Measurements from ENCODE around the gene CBX7.

The CBX7 gene

DNA sequence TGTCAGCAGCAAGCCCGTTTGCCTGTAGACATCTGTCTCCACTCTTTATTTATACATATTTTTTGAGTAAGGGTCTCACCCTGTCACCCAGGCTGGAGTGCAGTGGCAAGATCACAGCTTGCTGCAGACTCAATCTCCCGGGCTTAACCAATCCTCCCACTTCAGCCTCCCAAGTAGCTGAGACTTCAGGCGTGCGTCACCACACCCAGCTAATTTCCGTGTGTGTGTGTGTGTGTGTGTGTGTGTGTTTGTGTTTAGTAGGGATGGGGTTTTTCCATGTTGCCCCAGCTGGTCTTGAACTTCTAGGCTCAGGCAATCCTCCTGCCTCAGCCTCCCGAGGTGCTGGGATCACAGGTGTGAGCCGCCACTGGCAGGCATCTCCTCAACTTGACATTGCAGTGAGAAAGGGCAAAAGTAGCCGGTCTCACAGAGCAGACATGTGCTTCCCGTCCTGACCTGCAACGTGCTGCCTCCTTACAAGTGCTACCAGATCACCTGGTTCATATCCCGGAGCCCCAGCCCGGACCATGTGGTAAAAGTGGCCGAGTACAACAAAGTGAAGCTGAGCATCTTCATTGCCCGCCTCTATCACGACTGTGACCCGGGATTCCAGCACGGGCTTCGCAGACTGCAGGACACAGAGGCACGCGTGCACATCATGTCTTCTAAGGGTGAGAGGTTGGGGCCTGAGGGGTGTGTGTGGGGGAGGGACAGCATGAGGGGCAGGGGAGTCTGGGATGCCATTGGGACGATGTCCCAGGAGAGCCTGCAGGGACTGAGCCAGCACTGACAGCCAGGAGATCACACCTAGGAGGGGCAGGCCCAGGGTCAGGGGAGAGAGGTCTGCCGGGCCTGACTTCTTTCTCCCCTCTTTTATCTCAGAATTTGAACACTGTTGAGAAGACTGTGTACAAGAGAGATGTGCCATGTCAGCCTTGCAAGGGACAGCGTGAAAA is 61.1 kb downstream of the CBX7 start:
- no peak for DNase-seq (ENCODE audit: low spot score)

DNA sequence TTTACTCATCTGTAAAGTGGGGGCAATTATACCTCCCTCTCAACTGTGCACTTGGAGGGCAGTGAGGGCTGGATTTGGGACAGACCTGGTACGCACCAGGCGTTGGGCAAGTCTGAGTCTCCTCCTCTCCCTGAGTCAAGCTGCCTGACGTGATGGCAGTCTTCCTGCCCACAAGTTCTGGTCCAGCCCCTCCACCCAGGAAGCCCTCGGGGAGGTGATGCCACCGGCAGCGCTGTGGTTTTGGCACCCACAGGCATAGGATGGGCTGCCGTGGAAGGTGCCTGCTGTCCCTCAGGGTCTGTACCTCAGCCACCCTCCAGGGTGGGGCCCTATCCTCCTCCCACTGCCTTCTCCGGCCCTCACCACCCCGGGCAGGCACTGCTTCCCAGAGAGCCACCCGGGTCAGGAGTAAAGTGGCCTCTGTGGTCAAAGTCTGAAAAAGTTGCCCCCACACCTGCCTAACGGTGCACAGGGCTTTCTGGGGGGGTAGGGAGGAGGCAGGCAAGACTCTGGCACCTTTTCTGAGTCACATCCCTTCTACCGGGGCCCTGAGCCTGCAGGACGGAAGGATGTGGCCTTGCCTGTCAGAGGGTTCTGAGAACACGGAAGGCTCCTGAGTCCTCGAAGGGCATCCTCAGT is 61.9 kb downstream of the CBX7 start:
- DNase-seq (ENCODE audit: low spot score): no peak

GRCh38 chr22:39089928-39090327 is 62.6 kb downstream of the CBX7 start:
- no peak for DNase-seq (ENCODE audit: low spot score)

DNA sequence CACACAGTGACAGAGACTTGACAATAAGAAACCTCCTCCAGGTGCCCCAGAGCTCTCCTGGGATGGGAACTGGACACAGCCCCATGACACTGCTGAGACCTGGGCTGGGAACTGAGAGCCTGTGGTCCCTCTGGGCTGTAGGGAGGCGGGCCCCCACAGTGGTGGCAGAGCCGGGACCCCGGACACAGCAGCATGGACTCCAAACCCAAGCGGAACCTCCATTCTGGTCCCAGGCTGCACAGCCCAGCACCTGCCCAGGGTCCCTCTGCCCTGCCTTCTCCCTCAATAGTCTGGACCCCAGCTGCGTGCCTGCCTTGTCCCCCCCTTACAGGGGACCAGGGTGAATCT is 63.8 kb downstream of the CBX7 start:
- DNase-seq (ENCODE audit: low spot score): no peak

DNA sequence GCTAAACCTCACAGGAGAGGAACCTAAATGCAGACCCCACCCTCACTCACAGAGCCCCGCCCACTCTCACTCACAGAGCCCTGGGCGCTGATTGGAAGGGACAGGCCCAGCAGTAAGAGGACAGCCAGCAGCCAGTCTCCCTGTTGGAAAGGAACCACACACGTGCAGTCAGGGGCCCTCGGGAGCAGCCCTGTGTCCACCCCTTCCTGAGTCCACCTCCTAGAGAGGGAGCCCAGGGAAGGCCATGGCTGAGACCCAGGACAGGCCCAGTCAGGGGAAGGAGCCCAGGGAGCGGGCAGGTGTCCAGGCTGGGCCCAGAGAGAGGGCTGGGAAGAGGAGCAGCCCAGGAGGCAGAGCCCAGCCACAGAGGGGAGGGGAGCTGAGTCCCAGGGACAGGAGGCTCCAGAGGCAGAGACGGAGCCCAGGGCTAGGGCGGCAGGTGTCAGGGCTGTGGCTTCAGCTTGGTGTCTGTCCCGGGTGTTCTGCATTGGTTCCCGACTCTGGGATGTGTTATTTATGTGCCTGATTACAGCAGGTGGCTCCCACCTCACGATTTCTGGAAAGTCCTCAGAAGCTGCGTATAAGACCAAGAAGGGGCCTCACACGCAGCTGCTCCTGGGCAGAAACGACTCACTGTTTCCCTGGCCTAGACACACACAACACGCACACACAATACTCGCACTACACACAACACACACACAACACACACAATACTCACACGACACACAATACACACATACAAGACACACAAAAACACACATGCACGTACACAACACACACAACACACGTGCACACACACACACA is 64.4 kb downstream of the CBX7 start:
- DNase-seq (ENCODE audit: low spot score): no peak

- DNase-seq (ENCODE audit: low spot score): no peak
These were observed 65.4 kb downstream of the CBX7 start for GRCh38 chr22:39087098-39087497.

DNA sequence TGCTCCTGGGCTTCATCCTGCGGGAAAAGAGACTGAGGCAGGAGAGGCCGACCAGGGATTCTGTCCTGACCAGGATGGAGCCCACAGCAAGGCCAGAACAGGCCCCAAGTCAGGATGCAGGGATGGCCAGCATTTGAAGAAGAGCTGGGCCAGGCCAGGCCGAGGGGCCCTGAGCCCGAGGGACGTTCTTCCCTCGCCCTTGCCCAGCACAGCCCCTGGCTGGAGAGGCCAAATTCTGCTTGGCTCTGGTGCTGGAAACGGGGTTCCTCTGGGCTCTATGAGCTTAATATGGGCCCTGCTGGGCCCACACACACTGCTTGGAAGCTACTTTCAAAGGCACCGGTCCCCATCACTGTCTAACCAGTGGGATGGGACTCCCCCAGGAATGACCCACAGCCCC is 67.8 kb downstream of the CBX7 start:
- DNase-seq (ENCODE audit: low spot score): no peak

DNA sequence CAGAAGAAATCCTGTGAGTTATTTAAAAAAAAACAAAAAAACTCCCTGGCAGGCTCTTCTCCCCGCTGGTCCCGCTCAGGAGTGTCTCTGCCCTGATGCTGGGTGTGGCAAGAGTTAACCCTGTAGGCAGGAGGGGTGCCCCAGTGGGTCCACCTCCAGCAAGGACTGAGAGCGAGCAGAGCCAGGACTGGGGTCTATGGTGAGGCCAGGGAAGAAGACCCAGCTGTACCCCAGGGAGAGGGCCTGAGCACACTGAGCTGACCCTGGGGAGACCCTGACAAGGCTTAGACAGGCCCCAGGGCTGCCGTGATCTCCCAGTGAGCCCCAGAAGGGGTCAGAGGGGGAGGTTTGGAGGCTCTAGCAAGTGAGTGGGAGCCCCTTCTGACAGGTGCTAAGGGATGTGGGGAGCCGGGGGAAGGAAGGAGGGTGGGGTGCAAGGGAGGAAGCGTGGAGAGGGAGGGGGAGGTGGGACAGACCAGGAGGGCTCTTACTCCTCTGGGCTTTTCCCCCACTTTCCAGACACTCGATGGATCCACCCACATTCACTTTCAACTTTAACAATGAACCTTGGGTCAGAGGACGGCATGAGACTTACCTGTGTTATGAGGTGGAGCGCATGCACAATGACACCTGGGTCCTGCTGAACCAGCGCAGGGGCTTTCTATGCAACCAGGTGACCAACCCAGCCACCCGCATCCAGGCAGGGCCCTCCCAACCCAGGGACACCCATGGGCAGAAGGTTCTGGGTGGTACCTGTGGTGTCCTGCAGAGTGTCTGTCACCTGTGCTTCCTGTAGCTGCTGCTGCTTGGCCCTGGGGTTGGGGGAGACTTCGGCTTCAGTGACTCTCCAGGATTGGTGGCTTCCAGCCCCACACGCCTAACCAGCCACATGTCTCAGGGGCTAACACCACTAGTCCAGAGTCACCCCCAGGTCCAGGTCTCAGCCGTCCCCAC is 69.0 kb downstream of the CBX7 start:
- no peak for DNase-seq (ENCODE audit: low spot score)

DNA sequence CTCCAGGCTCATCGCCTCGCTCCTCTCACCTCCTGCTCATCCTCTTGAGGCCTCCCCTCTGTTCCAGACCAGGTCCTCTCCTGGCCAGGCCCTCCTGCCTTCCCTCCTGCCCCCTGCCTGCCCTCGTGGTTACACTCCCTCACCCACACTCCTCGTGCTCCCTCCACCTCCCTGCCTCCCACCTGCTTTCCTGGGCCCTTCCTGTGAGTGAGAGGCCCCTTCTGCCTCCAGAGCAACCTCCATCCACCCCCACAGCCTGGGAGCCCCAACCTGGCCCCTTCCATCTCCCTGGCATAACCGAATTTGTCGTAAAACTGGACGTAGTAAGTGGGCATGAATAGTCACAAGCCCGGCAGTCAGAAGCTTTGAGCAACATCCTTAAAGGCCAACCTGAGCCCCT is 70.9 kb downstream of the CBX7 start:
- DNase-seq (ENCODE audit: low spot score): no peak

DNA sequence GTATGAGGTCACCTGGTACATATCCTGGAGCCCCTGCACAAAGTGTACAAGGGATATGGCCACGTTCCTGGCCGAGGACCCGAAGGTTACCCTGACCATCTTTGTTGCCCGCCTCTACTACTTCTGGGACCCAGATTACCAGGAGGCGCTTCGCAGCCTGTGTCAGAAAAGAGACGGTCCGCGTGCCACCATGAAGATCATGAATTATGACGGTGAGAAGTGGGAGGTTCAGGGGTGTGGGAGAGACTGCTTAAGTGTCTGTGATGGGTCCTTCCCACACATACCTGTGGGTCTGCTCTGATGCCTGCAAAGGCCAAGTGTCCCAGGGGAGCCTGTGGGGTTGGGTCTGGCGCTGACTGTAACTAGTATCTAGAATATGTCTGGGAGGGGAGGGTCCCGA is 71.5 kb downstream of the CBX7 start:
- DNase-seq (ENCODE audit: low spot score): no peak

All from COLO829 (cell line).